GM21423 (cell line): ENCODE data around the gene COL18A1.
A peak's percentile ranks its signal among the peaks of the same experiment; 100 is the strongest.

ENCODE experiments used
- ATAC-seq: cut with Tn5 transposase; IDR thresholded peaks from one replicate; pipeline ENCODE4 v1.9.1; 2021; ENCODE audit warnings: mild to moderate bottlenecking, moderate library complexity; ENCODE audit not compliant: unreplicated experiment

The COL18A1 gene

GRCh38 chr21:45539046-45539795, 134.3 kb downstream of the COL18A1 start:
- ATAC-seq = no peak

- ATAC-seq = no peak
Measured at GRCh38 chr21:45539796-45540600, 135.0 kb downstream of the COL18A1 start.

GRCh38 chr21:45540601-45540970, 135.6 kb downstream of the COL18A1 start:
- ATAC-seq = no peak

- ATAC-seq = peak; percentile 41
Measured at GRCh38 chr21:45541221-45542039, 136.5 kb downstream of the COL18A1 start.

GRCh38 chr21:45542242-45542666, 137.3 kb downstream of the COL18A1 start, which contains the start of gene SLC19A1:
SLC19A1 (minus strand) TSS chr21:45542440; CDS start chr21:45537959, 4,481 bp downstream.
- peak; percentile 50 for ATAC-seq

- no peak for ATAC-seq
Measured at GRCh38 chr21:45542667-45543370, 137.9 kb downstream of the COL18A1 start.

- ATAC-seq = no peak
Measured at GRCh38 chr21:45543371-45543709, 138.4 kb downstream of the COL18A1 start.

GRCh38 chr21:45543710-45544448, 138.9 kb downstream of the COL18A1 start:
- no peak for ATAC-seq

- no peak for ATAC-seq
Measured at GRCh38 chr21:45544449-45545235, 139.7 kb downstream of the COL18A1 start.

- ATAC-seq = no peak
Measured at GRCh38 chr21:45545236-45545570, 140.2 kb downstream of the COL18A1 start.

GRCh38 chr21:45545691-45546531, 140.9 kb downstream of the COL18A1 start:
- no peak for ATAC-seq

GRCh38 chr21:45546636-45547544, 141.9 kb downstream of the COL18A1 start:
- no peak for ATAC-seq

- no peak for ATAC-seq
Measured at GRCh38 chr21:45547545-45547900, 142.6 kb downstream of the COL18A1 start.

GRCh38 chr21:45548711-45549491, 143.9 kb downstream of the COL18A1 start:
- ATAC-seq = no peak

- ATAC-seq = no peak
Measured at GRCh38 chr21:45549626-45550463, 144.9 kb downstream of the COL18A1 start.
